PC-3 (cell line): ENCODE measurements around the gene AKAP13. TPM values are rescaled to one million over a fixed set of nuclear protein-coding genes. Genes with fewer than 3 reads are reported as not detected.

Experiments used
- ATAC-seq: fragments of 200-7000 bp; cut with Tn5 transposase; 2 replicates; pipeline ENCODE4 v1.9.1; 2020; ENCODE audit warnings: mild to moderate bottlenecking, moderate library complexity
- BruUV-seq: library from RNA; stranded (reverse); fragments of 400-500 nt; replicated peaks from 2 replicates; lab custom pipeline; 2021; lab: Mats Ljungman, UMichigan
- CTCF ChIA-PET: fragments of 300-600 bp; sonication (Branson Sonifier 250); formaldehyde crosslinking; loops from one replicate; lab custom pipeline; 2022; ENCODE audit warnings: antibody characterized with exemption; lab: Charles Lee
- POLR2A ChIA-PET: fragments of 300-600 bp; sonication (Branson Sonifier 250); formaldehyde crosslinking; loops from one replicate; lab custom pipeline; 2022; ENCODE audit warnings: antibody characterized with exemption; ENCODE audit not compliant: unreplicated experiment; lab: Charles Lee
- DNase-seq: peaks from one replicate; pipeline ENCODE4 v3.0.0-alpha.2; 2015
- H2AFZ ChIP-seq: fragments of 300-600 bp; sonication (generic); 2 replicates; pipeline ENCODE4 v1.6.0; 2016; ENCODE audit warnings: antibody characterized with exemption, low read length
- H3F3A ChIP-seq: fragments of 300-600 bp; sonication (generic); one replicate; pipeline ENCODE4 v1.6.0; 2017; ENCODE audit warnings: antibody characterized with exemption, low read length, control low read depth, mild to moderate bottlenecking; ENCODE audit not compliant: unreplicated experiment
- H3K27ac ChIP-seq: fragments of 300-600 bp; sonication (generic); 2 replicates; pipeline ENCODE4 v1.5.1; 2016; ENCODE audit warnings: mild to moderate bottlenecking, low read length
- H3K27me3 ChIP-seq: fragments of 300-600 bp; sonication (generic); 2 replicates; pipeline ENCODE4 v1.6.1; 2016; ENCODE audit warnings: low read length, mixed read lengths
- H3K36me3 ChIP-seq: fragments of 300-600 bp; sonication (generic); 2 replicates; pipeline ENCODE4 v1.6.1; 2016; ENCODE audit warnings: low read depth, mixed run types, low read length, mixed read lengths
- H3K4me1 ChIP-seq: fragments of 300-600 bp; sonication (generic); 2 replicates; pipeline ENCODE4 v1.5.1; 2016; ENCODE audit warnings: low read length; ENCODE audit not compliant: insufficient read depth
- H3K4me2 ChIP-seq: fragments of 300-600 bp; sonication (generic); 2 replicates; pipeline ENCODE4 v1.6.0; 2016; ENCODE audit warnings: low read length
- H3K4me3 ChIP-seq: fragments of 300-600 bp; sonication (generic); 2 replicates; pipeline ENCODE4 v1.5.1; 2016; ENCODE audit warnings: mild to moderate bottlenecking, low read length, mixed read lengths
- H3K79me2 ChIP-seq: fragments of 300-600 bp; sonication (generic); 2 replicates; pipeline ENCODE4 v1.6.1; 2017; ENCODE audit warnings: low read length, mixed read lengths
- H3K9ac ChIP-seq: fragments of 300-600 bp; sonication (generic); 2 replicates; pipeline ENCODE4 v1.6.0; 2016; ENCODE audit warnings: mild to moderate bottlenecking, low read length
- H3K9me2 ChIP-seq: fragments of 300-600 bp; sonication (generic); replicated peaks from 2 replicates; pipeline ENCODE4 v1.6.1; 2016; ENCODE audit warnings: mixed run types, low read length, mixed read lengths
- H3K9me3 ChIP-seq: fragments of 300-600 bp; sonication (generic); 2 replicates; pipeline ENCODE4 v1.6.1; 2016; ENCODE audit warnings: low read length, mixed read lengths
- H4K20me1 ChIP-seq: fragments of 300-600 bp; sonication (generic); 2 replicates; pipeline ENCODE4 v1.6.1; 2016; ENCODE audit warnings: low read length, mixed read lengths
- EZH2 ChIP-seq: fragments of 300-600 bp; sonication (generic); IDR thresholded peaks from one replicate; pipeline ENCODE4 v1.6.1; 2017; ENCODE audit warnings: antibody characterized with exemption, mild to moderate bottlenecking, low read length; ENCODE audit not compliant: unreplicated experiment
- EZH2phosphoT487 ChIP-seq: fragments of 300-600 bp; sonication (generic); IDR thresholded peaks from 2 replicates; pipeline ENCODE4 v1.6.1; 2018; ENCODE audit warnings: mild to moderate bottlenecking, antibody characterized with exemption, low read length, borderline replicate concordance
- intact Hi-C: fragments of 100-400 bp; cut with micrococcal nuclease; formaldehyde crosslinking; loops from 2 replicates; pipeline ENCODE4 v1.9.0; 2023
- total RNA-seq: library from RNA; depleted of rRNA; stranded (reverse); fragments of >200 nt; gene quantifications from 2 replicates; pipeline ENCODE4 v1.2.3, GENCODE V29; 2014
- TF ChIP-seq, protein P1 (sequence below): fragments of 300-600 bp; sonication (generic); conservative IDR thresholded peaks from 2 replicates; pipeline ENCODE4 v1.5.1; 2017; ENCODE audit warnings: antibody characterized with exemption, low read depth, mild to moderate bottlenecking, low read length

The AKAP13 gene
- total RNA-seq, 1 experiment from 2014 or later: 36.8 TPM

DNA sequence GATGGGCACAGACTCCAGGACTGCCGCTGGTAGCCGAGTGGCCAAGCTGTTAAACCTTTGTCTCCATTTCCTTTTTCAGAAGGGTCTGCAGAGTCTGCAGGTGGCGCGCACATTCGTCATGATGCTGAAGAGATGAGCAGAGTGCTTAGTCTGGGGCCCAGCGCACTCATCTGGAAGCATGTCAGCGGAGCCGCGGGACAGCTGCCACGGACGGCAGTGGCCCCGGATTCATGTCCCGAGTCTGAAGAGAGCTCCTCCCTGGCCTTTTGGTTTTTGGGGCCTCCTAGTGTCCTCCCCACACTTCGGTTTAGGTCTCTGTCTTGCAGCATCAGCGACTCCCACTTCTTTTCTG lies 371.7 kb downstream of the AKAP13 start:
- Histone ChIP-seq H3K9me2 (no peaks in the 10 kb centered on the region), H3F3A (no peaks in the 10 kb centered on the region), H3K9ac (no peak overlapping the region), H3K4me2 (no peak overlapping the region), H3K79me2 (no peaks in the 10 kb centered on the region), H3K4me3 (no peak overlapping the region), H3K27ac (no peak overlapping the region), H2AFZ (no peak overlapping the region), H3K4me1 (no peaks in the 10 kb centered on the region), H3K27me3 (no peaks in the 10 kb centered on the region), H3K9me3 (no peaks in the 10 kb centered on the region), H4K20me1 (no peaks in the 10 kb centered on the region), H3K36me3 (no peaks in the 10 kb centered on the region; the same call in 1 of the 2 replicates)
- TF ChIP-seq, protein P1, sequence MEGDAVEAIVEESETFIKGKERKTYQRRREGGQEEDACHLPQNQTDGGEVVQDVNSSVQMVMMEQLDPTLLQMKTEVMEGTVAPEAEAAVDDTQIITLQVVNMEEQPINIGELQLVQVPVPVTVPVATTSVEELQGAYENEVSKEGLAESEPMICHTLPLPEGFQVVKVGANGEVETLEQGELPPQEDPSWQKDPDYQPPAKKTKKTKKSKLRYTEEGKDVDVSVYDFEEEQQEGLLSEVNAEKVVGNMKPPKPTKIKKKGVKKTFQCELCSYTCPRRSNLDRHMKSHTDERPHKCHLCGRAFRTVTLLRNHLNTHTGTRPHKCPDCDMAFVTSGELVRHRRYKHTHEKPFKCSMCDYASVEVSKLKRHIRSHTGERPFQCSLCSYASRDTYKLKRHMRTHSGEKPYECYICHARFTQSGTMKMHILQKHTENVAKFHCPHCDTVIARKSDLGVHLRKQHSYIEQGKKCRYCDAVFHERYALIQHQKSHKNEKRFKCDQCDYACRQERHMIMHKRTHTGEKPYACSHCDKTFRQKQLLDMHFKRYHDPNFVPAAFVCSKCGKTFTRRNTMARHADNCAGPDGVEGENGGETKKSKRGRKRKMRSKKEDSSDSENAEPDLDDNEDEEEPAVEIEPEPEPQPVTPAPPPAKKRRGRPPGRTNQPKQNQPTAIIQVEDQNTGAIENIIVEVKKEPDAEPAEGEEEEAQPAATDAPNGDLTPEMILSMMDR: no peak
- TF ChIP-seq EZH2phosphoT487 (no peak), EZH2 (no peak)
- no peak for DNase-seq
- CTCF ChIA-PET: no interaction called here
- POLR2A ChIA-PET: no interaction called here
- intact Hi-C loops: no loop called here
- no TSS peak for BruUV-seq
- no peak for ATAC-seq

DNA sequence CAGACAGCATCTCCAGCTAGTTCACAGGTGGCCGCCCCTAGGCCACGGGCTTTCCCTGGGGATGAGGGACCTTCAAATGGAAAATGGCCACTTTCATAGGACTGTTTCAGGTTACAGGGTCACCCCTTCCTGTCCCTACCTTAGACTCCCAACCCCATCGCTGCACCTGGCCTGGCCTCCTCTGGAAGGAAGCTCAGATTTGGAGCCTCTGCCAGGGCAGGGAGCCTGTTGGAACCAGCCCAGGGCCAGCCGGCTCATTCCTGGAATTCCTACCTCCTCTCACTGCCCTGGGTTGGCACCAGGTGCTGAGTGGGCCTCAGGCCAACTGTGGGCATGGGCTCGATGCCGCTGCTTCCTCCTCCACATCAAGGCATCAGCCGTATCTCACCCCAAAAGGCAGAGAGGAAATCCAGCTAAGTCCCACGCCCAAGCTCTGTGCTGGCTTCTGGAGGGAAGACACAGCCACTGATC lies 372.1 kb downstream of the AKAP13 start:
- H3K36me3 ChIP-seq: no peaks in the 10 kb centered on the region; the same call in 1 of the 2 replicates
- H3K27ac ChIP-seq: no peak overlapping the region
- no TSS peak for BruUV-seq
- no peak overlapping the region for H3K9ac ChIP-seq
- ATAC-seq (no peak; the same call in 1 of the 2 replicates), DNase-seq (peak; percentile 22)
- H3K79me2 ChIP-seq: no peaks in the 10 kb centered on the region
- ChIA-PET POLR2A (no interaction called here), CTCF (no interaction called here)
- H3K4me1 ChIP-seq: no peaks in the 10 kb centered on the region
- no peak overlapping the region for H3K4me2 ChIP-seq
- H3K27me3 ChIP-seq: no peaks in the 10 kb centered on the region
- no peak overlapping the region for H2AFZ ChIP-seq
- H3F3A ChIP-seq: no peaks in the 10 kb centered on the region
- H4K20me1 ChIP-seq: no peaks in the 10 kb centered on the region
- TF ChIP-seq EZH2phosphoT487: no peak
- no peak overlapping the region for H3K4me3 ChIP-seq
- H3K9me3 ChIP-seq: no peaks in the 10 kb centered on the region
- H3K9me2 ChIP-seq: no peaks in the 10 kb centered on the region
- intact Hi-C loops: no loop called here

DNA sequence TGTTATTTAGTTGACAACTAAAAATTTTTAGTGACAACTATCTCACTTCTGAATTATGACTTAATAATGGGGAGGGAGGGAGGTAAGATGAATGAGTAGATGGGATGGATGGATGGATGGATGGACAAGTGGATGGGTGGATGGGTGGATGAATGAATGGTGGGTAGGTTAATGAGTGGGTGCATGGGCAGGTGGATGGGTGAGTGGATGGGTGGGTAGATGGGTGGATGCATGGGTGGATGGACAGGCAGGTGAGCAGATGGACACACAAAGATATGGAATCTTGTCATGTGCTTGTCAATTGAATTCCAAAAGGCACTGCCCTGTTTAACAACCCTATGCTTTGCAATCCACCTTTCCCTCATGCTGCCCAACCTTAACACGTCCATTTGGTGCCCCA lies 372.9 kb downstream of the AKAP13 start:
- no peaks in the 10 kb centered on the region for H3F3A ChIP-seq
- no peaks in the 10 kb centered on the region for H3K79me2 ChIP-seq
- no peaks in the 10 kb centered on the region for H3K27me3 ChIP-seq
- H3K4me3 ChIP-seq: no peak overlapping the region
- H3K27ac ChIP-seq: no peak overlapping the region
- H3K9ac ChIP-seq: no peak overlapping the region
- H3K36me3 ChIP-seq: no peaks in the 10 kb centered on the region; the same call in 1 of the 2 replicates
- intact Hi-C loops: no loop called here
- no TSS peak for BruUV-seq
- H3K4me1 ChIP-seq: no peaks in the 10 kb centered on the region
- no peaks in the 10 kb centered on the region for H3K9me3 ChIP-seq
- no peaks in the 10 kb centered on the region for H4K20me1 ChIP-seq
- TF ChIP-seq EZH2phosphoT487 (no peak), EZH2 (no peak)
- TF ChIP-seq, protein P1: no peak
- H3K9me2 ChIP-seq: no peaks in the 10 kb centered on the region
- no peak overlapping the region for H2AFZ ChIP-seq
- CTCF ChIA-PET: no interaction called here
- no peak for ATAC-seq
- no peak overlapping the region for H3K4me2 ChIP-seq
- DNase-seq: no peak
- POLR2A ChIA-PET: no interaction called here
